Measurements from ENCODE around the gene VSTM2B.

DNA sequence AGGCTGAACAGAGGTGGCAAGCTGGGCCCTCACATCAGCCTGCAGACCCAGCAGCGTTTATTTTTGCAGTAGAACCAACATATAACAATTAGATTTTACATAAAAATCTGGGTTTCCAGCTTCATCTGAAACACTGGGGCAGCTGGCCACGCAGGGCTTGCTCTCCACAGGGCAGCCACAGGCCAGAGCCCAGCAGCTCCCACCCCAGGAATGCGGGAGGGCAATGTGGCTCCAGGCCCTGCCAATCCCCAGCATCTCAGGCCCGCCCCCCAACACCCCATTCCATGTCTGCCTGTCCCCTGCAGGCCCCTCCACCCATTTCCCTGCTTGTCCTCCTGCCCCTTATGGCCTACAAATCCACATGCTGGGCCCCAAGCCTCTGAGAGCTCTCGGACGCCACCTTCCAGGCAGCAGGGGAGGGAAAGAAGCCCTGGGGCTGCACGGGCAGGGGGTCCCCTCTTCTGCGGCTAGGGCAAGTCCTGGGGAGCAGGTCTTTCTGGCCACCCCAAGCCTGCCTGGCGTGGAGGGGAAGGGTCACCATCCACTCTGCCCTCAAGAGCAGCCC is 15.0 kb upstream of the VSTM2B start:
- TF ChIP-seq SIN3A (IDR thresholded peaks at IDR 0.05; ENCODE audit: borderline replicate concordance, insufficient read depth, low read length) (no peak), TAF1 (IDR thresholded peaks at IDR 0.05; ENCODE audit: borderline replicate concordance, insufficient read depth, low read length) (no peak), POLR2AphosphoS5 (IDR thresholded peaks at IDR 0.05; ENCODE audit: low read depth, low read length) (no peak), REST (IDR thresholded peaks at IDR 0.05; ENCODE audit: insufficient read depth in 1 of 2, low read depth in 2 of 2, low read length in 2 of 2) (no peak)
